Measurements from ENCODE around the gene PCDH8. TPM values are rescaled to one million over a fixed set of nuclear protein-coding genes. Genes with fewer than 3 reads are reported as not detected.

PCDH8 gene
- total and polyA plus RNA-seq, 2 of the 4 experiments (the other 2 are of a cell fraction), result not detected

DNA sequence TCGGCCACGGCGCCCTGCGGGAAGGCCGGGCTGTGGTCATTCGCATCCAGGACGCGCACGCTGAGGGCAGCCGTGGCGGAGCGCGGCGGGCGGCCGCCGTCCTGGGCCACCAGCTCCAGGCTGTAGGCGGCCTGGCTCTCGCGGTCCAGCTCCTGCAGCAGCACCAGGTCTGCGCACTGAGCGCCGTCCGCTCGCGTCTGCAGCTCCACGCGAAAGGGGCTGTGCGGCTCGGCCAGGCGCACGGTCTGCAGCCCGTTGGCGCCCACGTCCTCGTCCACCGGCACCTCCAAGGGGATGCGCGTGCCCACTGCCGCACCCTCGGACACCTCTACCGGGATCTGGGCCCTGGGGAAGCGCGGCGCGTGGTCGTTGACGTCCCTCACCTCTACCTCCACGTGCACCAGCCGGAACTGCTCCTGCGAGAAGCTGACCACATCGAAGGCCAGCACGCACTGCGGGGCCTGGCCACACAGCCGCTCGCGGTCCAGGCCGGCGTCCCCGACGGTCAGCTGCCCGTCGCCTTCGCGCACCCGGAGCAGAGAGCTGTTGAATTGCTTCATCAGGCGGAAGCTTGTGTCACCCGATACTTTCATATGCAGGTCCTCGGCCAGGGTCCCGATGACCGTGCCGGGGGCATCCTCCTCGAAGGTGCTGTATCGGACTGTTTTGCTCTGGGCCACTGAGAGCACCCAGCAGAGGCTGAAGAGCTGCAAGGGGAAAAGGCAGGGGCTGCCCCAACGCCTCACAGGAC, 583 bp downstream of the PCDH8 start:
- DNase-seq (no peak), ATAC-seq (ENCODE audit: low read depth) (no peak)
- H3K4me3 ChIP-seq (ENCODE audit: insufficient read depth, low read depth, low read length), result no peak overlapping the region
- H4K20me1 ChIP-seq (ENCODE audit: insufficient read depth, low read length), result no peaks in the 10 kb centered on the region
- ChIA-PET POLR2A (ENCODE audit: unreplicated experiment) (no interaction called here), CTCF (no interaction called here)
- no peak overlapping the region for H3K4ac ChIP-seq (ENCODE audit: low read depth, low read length)
- H2BK15ac ChIP-seq (ENCODE audit: low read depth, low read length), result no peak overlapping the region
- H2BK20ac ChIP-seq (ENCODE audit: low read depth, low read length), result no peak overlapping the region
- no peaks in the 10 kb centered on the region for H3K36me3 ChIP-seq (ENCODE audit: control insufficient read depth, insufficient read depth, low read length)
- no peak overlapping the region for H3K4me2 ChIP-seq (ENCODE audit: low read depth, low read length)
- no peak overlapping the region for H3K56ac ChIP-seq (ENCODE audit: extremely low read depth, insufficient read depth, low read length)
- H3K27ac ChIP-seq (ENCODE audit: insufficient read depth, low read length), result no peak overlapping the region
- H4K8ac ChIP-seq (ENCODE audit: low read depth in 2 of 2, low read length in 2 of 2), result no peak overlapping the region
- dilution Hi-C loops (cut with HindIII; ENCODE audit: low sequenced_read_pairs, unreplicated experiment), result no loop called here
- intact Hi-C loops (cut with micrococcal nuclease), result no loop called here
- H3K27me3 ChIP-seq (ENCODE audit: control insufficient read depth, insufficient read depth, low read length), result peaks cover 46% of the 10 kb centered on the region
- no peak overlapping the region for H4K91ac ChIP-seq (ENCODE audit: insufficient read depth, low read depth, low read length)
- no peaks in the 10 kb centered on the region for H3K9me1 ChIP-seq (ENCODE audit: insufficient read depth, low read length)
- H3K18ac ChIP-seq (ENCODE audit: low read depth, low read length), result no peak overlapping the region
- H3K9ac ChIP-seq (ENCODE audit: low read depth, low read length), result no peak overlapping the region
- H2AK5ac ChIP-seq (ENCODE audit: low read depth, low read length), result no peak overlapping the region
- 12% methylated on average over 27 of the region's 75 CpGs; no CpG with 5 or more reads in 1 of the 2 experiments for WGBS, 2 experiments (ENCODE audit: extremely low coverage in 2 of 2, insufficient read length in 1 of 2)
- H3K14ac ChIP-seq (replicated peaks; ENCODE audit: low read depth, low read length), result no peak overlapping the region
- no peak overlapping the region for H2AFZ ChIP-seq (replicated peaks; ENCODE audit: low read length, poor library complexity)
- H2AK9ac ChIP-seq (replicated peaks; ENCODE audit: low read depth, low read length, poor library complexity), result no peak overlapping the region
- H3K9me3 ChIP-seq (ENCODE audit: control insufficient read depth, insufficient read depth, low read length), result peaks cover 16% of the 10 kb centered on the region; the same call in 1 of the 2 replicates
- H2BK120ac ChIP-seq (ENCODE audit: low read depth, low read length), result no peak overlapping the region
- TF ChIP-seq CHD1 (IDR thresholded peaks at IDR 0.05; ENCODE audit: low read depth, low read length) (no peak), RCOR1 (IDR thresholded peaks at IDR 0.05; ENCODE audit: insufficient replicate concordance, low read length) (no peak), MXI1 (IDR thresholded peaks at IDR 0.05; ENCODE audit: borderline replicate concordance, low read depth, low read length) (no peak), NFE2L2 (IDR thresholded peaks at IDR 0.05; ENCODE audit: low read depth, low read length) (no peak)
- H4K5ac ChIP-seq (ENCODE audit: low read depth, low read length), result no peak overlapping the region
- in situ Hi-C loops (cut with MboI; ENCODE audit: low sequenced_read_pairs), result no loop called here
- no peak overlapping the region for H2BK5ac ChIP-seq (ENCODE audit: low read depth, low read length, poor library complexity, severe bottlenecking)
- H3K79me1 ChIP-seq (ENCODE audit: low read depth in 1 of 2, low read length in 2 of 2), result no peaks in the 10 kb centered on the region
- no TSS peak for BruUV-seq (replicated peaks)
- no peak overlapping the region for H3K23ac ChIP-seq (ENCODE audit: low read depth, low read length)
- H3K4me1 ChIP-seq (ENCODE audit: control insufficient read depth, insufficient read depth, low read length), result no peaks in the 10 kb centered on the region
